HL-60 (cell line): ENCODE data around the gene TENT4B.

Experiments used
- DNase-seq, 2 experiments: peaks; one replicate each; pipeline ENCODE4 v3.0.0-alpha.2; 2010 to 2020; ENCODE audit warnings: low read depth in 1 of 2, low spot score in 1 of 2
- H3K27ac ChIP-seq: fragments of 250-450 bp; sonication (Bioruptor Pico); replicated peaks from 2 replicates; pipeline ENCODE4 v1.5.1; 2020; ENCODE audit warnings: mild to moderate bottlenecking, moderate library complexity
- H3K27me3 ChIP-seq: fragments of 250-450 bp; sonication (Bioruptor Pico); 2 replicates; pipeline ENCODE4 v1.5.1; 2021; ENCODE audit warnings: mild to moderate bottlenecking, moderate library complexity; ENCODE audit not compliant: insufficient read depth, poor library complexity, severe bottlenecking
- H3K4me3 ChIP-seq: replicated peaks from 2 replicates; pipeline ENCODE4 v1.5.1; 2011; ENCODE audit warnings: mild to moderate bottlenecking, control low read depth, low read length; ENCODE audit not compliant: insufficient read depth
- CTCF ChIP-seq: IDR thresholded peaks from one replicate; pipeline ENCODE4 v1.5.1; 2011; ENCODE audit warnings: low read length, control low read depth, inconsistent platforms; ENCODE audit not compliant: insufficient read depth
- GABPA ChIP-seq: IDR thresholded peaks from 2 replicates; pipeline ENCODE4 v1.6.1; 2012; ENCODE audit warnings: low read depth
- POLR2AphosphoS5 ChIP-seq: IDR thresholded peaks from 2 replicates; pipeline ENCODE4 v1.6.1; 2012; ENCODE audit warnings: low read depth
- REST ChIP-seq: IDR thresholded peaks from 2 replicates; pipeline ENCODE4 v1.6.1; 2012; ENCODE audit warnings: low read depth; ENCODE audit not compliant: insufficient replicate concordance
- SPI1 ChIP-seq: IDR thresholded peaks from 2 replicates; pipeline ENCODE4 v1.6.1; 2012; ENCODE audit warnings: low read depth, mild to moderate bottlenecking, borderline replicate concordance

TENT4B gene

GRCh38 chr16:50271148-50272041, 118.3 kb downstream of the TENT4B start:
- TF ChIP-seq SPI1: no peak
- TF ChIP-seq CTCF: no peak
- no peak for TF ChIP-seq POLR2AphosphoS5
- peak overlapping the region; percentile 12; the same call in 1 of the 2 replicates for H3K27ac ChIP-seq
- no peaks in the 10 kb centered on the region for H3K27me3 ChIP-seq
- no peak for DNase-seq
- no peak overlapping the region for H3K4me3 ChIP-seq

GRCh38 chr16:50272111-50272571, 119.0 kb downstream of the TENT4B start:
- H3K4me3 ChIP-seq: no peak overlapping the region
- H3K27ac ChIP-seq: no peak overlapping the region
- H3K27me3 ChIP-seq: no peaks in the 10 kb centered on the region
- TF ChIP-seq REST (no peak), SPI1 (no peak), GABPA (no peak), CTCF (no peak), POLR2AphosphoS5 (no peak)
- DNase-seq: no peak

- no peak for DNase-seq
- H3K4me3 ChIP-seq: no peak overlapping the region
- no peak overlapping the region for H3K27ac ChIP-seq
- H3K27me3 ChIP-seq: no peaks in the 10 kb centered on the region
- TF ChIP-seq CTCF: no peak
- TF ChIP-seq SPI1: no peak
- no peak for TF ChIP-seq POLR2AphosphoS5
- no peak for TF ChIP-seq REST
- no peak for TF ChIP-seq GABPA
Observed at GRCh38 chr16:50272687-50273381, 119.7 kb downstream of the TENT4B start.
